Prostate gland (tissue), 2 donors: Measurements from ENCODE around the gene C1orf35. TPM values are rescaled to one million over a fixed set of nuclear protein-coding genes. Genes with fewer than 3 reads are reported as not detected.

Experiments used
- DNase-seq: peaks from one replicate; pipeline ENCODE4 v3.0.0-alpha.2; 2019; ENCODE audit warnings: low spot score
- H3K27ac ChIP-seq, 2 donors: fragments of 200-600 bp; sonication (generic); 2 replicates each; pipeline ENCODE4 v1.5.1; 2017 to 2019
- H3K27me3 ChIP-seq: fragments of 200-600 bp; sonication (generic); replicated peaks from 2 replicates; pipeline ENCODE4 v1.5.1; 2019; ENCODE audit not compliant: insufficient read depth
- H3K36me3 ChIP-seq, 2 donors: fragments of 200-600 bp; sonication (generic); 1 replicate in 1 of 2; 2 replicates in 1 of 2; pipeline versions ENCODE4 v1.5.1 to v1.8.1; 2017 to 2019
- H3K4me1 ChIP-seq: fragments of 200-600 bp; sonication (generic); replicated peaks from 2 replicates; pipeline ENCODE4 v1.5.1; 2019
- H3K4me3 ChIP-seq, 2 donors: fragments of 200-600 bp; sonication (generic); 2 replicates each; pipeline ENCODE4 v1.5.1; 2017 to 2019
- H3K9me3 ChIP-seq: fragments of 200-600 bp; sonication (generic); 2 replicates; pipeline ENCODE4 v1.5.1; 2017
- POLR2A ChIP-seq: fragments of 450-650 bp; IDR thresholded peaks from one replicate; pipeline ENCODE4 v1.6.1; 2016; ENCODE audit warnings: antibody characterized with exemption, mild to moderate bottlenecking
- POLR2AphosphoS5 ChIP-seq: sonication (generic); formaldehyde crosslinking; IDR thresholded peaks from one replicate; pipeline ENCODE4 v1.6.1; 2017; ENCODE audit warnings: antibody characterized with exemption
- WGBS: methylation state at CpG from one replicate; pipeline ENCODE4 v1.1.5; 2018; 5-methylcytosine and 5-hydroxymethylcytosine counted together
- intact Hi-C: fragments of 100-400 bp; cut with DNase I; formaldehyde crosslinking; loops from one replicate; pipeline ENCODE4 v1.14.2; 2022
- total RNA-seq, 2 donors: library from RNA; depleted of rRNA; stranded (reverse); fragments of >200 nt; gene quantifications; one replicate each; pipeline ENCODE4 v1.1.0, GENCODE V29; 2016
- TF ChIP-seq, protein P1 (sequence below), 4 experiments: fragments of 200-600 bp in 2 of 4; fragments of 450-650 bp in 2 of 4; sonication (generic) in 2 of 4; IDR thresholded peaks; 1 replicate in 3 of 4; 2 replicates in 1 of 4; pipeline ENCODE4 v1.5.1; 2016 to 2019; ENCODE audit warnings: antibody characterized with exemption in 4 of 4, mild to moderate bottlenecking in 2 of 4, moderate library complexity in 2 of 4

C1orf35 gene
- total RNA-seq, 2 donors from 2014 or later: 23.5 TPM

DNA sequence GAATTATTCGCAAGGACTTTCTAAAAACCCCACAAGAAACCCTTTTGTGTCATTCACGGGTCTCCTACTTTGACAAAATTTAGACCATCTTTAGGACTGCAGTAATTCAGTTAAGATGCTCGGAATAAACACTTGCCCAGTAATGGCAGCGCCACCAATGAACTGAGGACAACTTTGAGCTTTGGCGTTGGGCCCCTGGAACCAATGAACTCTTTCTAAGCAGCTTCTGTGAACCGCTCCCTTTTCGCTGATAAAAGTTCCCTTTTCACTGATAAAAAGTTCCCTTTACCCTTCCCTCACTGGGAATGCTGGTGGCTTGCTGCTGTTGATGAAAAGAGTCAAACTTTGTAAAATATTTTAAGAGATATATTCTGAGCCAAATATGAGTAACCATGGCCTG lies 7.4 kb upstream of the C1orf35 start:
- no peak for DNase-seq
- H3K4me1 ChIP-seq: peaks cover 3% of the 10 kb centered on the region
- H3K27me3 ChIP-seq: no peaks in the 10 kb centered on the region
- H3K27ac ChIP-seq: peak overlapping the region in 1 of 2 donors; percentile 93
- H3K4me3 ChIP-seq: no peak overlapping the region
- no peaks in the 10 kb centered on the region for H3K36me3 ChIP-seq
- intact Hi-C loops: no loop called here
- TF ChIP-seq POLR2AphosphoS5: no peak
- TF ChIP-seq, protein P1, sequence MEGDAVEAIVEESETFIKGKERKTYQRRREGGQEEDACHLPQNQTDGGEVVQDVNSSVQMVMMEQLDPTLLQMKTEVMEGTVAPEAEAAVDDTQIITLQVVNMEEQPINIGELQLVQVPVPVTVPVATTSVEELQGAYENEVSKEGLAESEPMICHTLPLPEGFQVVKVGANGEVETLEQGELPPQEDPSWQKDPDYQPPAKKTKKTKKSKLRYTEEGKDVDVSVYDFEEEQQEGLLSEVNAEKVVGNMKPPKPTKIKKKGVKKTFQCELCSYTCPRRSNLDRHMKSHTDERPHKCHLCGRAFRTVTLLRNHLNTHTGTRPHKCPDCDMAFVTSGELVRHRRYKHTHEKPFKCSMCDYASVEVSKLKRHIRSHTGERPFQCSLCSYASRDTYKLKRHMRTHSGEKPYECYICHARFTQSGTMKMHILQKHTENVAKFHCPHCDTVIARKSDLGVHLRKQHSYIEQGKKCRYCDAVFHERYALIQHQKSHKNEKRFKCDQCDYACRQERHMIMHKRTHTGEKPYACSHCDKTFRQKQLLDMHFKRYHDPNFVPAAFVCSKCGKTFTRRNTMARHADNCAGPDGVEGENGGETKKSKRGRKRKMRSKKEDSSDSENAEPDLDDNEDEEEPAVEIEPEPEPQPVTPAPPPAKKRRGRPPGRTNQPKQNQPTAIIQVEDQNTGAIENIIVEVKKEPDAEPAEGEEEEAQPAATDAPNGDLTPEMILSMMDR (IDR thresholded peaks at IDR 0.05): no peak
- TF ChIP-seq POLR2A: no peak
- no peaks in the 10 kb centered on the region for H3K9me3 ChIP-seq
- 94% methylated on average over 7 of the region's 7 CpGs for WGBS

DNA sequence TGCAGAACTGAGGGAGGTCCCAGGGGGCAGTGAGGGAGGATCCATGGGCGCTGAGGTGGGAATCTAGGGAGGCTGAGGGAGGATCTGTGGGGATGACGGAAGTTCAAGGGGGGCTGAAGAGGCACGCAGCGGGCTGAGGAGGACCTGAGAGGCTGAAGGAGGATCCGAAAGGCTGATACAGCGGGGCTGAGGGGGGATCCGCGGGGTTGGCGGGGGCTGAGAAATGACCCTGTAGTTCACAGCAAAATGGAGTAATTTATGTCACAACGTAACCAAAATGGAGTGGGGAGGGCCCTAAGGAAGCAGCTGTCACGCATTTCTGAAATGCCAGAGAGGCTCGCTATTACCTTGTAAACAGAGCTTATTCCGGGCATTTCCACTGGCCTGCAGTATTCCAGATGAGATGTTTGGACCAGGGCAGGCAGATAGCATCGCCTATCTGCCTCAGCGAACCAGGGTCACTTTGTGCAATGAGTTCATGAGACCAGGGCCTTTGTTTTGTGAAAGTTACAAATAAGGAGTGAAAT lies 6.9 kb upstream of the C1orf35 start:
- Histone ChIP-seq H3K4me1 (peaks cover 3% of the 10 kb centered on the region), H3K4me3 (peak overlapping the region; percentile 83 to 96), H3K9me3 (no peaks in the 10 kb centered on the region), H3K36me3 (no peaks in the 10 kb centered on the region), H3K27me3 (no peaks in the 10 kb centered on the region), H3K27ac (peak overlapping the region; percentile 92 to 93)
- TF ChIP-seq POLR2A: no peak
- TF ChIP-seq, protein P1 (IDR thresholded peaks at IDR 0.05): no peak
- no peak for TF ChIP-seq POLR2AphosphoS5
- no peak for DNase-seq
- intact Hi-C loops: loop anchor here (2.0 to 5.0 kb wide), 2 partner anchors 27 to 37 kb away; partner anchors contain the start of genes ARF1 and GJC2
- 12% methylated on average over 15 of the region's 15 CpGs for WGBS

DNA sequence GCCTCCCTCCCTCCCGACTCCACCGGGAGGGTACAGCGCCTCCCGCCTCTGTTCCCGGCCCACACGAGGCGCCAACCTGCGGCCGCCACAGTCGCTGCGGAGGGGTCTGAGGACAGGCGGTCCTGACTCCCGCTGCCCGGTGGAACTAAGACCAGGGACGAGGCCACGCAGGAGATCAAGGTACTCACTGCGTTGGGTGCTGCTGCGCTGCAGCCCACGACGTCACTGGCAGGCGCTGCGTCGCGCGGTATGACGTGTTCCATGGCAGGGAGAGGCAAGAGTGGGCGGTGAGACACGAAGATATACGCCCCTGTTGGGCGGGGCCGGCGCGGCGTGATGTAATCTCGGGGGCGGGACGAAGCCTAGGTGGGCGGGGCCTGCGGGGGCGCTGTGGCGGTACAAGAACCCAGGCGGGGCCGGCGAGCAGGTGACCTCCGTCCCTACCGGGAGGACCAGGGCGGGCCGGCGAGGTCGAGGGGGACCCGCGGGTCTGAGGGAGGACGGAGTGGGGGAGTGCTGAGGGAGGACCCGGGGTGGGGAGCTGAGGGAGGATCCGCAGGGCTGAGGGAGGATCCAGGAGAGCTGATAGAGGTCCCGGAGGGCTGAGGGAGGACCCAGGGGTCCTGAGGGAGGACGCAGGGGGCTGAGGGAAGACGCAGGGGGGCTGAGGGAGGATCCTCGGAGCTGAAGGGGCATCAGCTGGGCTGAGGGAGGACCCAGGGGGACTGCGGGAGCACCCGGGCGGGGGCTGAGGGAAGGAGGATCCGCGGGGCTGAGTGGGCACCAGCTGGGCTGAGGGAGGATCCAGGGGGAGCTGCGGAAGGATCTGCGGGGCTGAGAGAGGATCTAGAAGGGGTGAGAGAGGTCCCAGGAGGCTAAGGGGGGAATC lies 6.2 kb upstream of the C1orf35 start, which contains the start of gene MRPL55:
MRPL55 (minus strand) TSS at position 227 of the 889 bp plus-strand sequence. CDS start 1,039 bp downstream, outside the sequence.
- Histone ChIP-seq H3K27ac (peak within 1 kb of the TSS; percentile 92 to 93), H3K27me3 (no peaks in the 10 kb centered on the region), H3K9me3 (no peaks in the 10 kb centered on the region), H3K4me3 (peak within 1 kb of the TSS; percentile 83 to 96), H3K36me3 (no peaks in the 10 kb centered on the region), H3K4me1 (peaks cover 3% of the 10 kb centered on the region)
- under 1% methylated on average over 63 of the region's 66 CpGs for WGBS
- DNase-seq: peak; percentile 98
- peak; percentile 100 for TF ChIP-seq POLR2AphosphoS5
- TF ChIP-seq, protein P1 (IDR thresholded peaks at IDR 0.05): peak in 3 of 4 experiments; percentile 16 to 42 (median 39)
- peak; percentile 95 for TF ChIP-seq POLR2A
- intact Hi-C loops: loop anchor here (2.0 to 5.0 kb wide), 2 partner anchors 27 to 38 kb away; partner anchors contain the start of genes ARF1 and GJC2

DNA sequence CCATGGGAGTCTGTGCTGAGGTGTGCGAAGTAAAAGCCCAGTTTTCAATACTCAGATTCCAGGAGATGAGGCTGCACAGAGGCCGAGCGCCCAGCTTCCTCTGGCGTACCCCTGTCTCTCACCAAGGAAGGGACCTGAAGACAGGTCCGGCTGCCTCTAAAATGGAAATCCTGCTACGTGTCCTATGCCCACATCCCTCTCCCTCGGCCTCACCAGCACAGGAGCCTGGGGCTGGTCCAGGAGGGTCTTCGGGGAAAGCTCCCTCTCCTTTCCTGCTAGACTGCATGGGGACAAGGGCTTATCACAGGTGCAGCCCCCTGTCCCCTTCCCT lies 5.6 kb upstream of the C1orf35 start:
- WGBS: 1% methylated on average over 8 of the region's 8 CpGs
- DNase-seq: no peak
- intact Hi-C loops: loop anchor here (2.0 to 5.0 kb wide), 2 partner anchors 26 to 39 kb away; partner anchors contain the start of genes ARF1 and GJC2
- peaks cover 3% of the 10 kb centered on the region for H3K4me1 ChIP-seq
- no peak for TF ChIP-seq POLR2A
- TF ChIP-seq, protein P1 (IDR thresholded peaks at IDR 0.05): no peak
- TF ChIP-seq POLR2AphosphoS5: no peak
- no peaks in the 10 kb centered on the region for H3K9me3 ChIP-seq
- peak overlapping the region; percentile 92 to 93 for H3K27ac ChIP-seq
- H3K36me3 ChIP-seq: no peaks in the 10 kb centered on the region
- no peaks in the 10 kb centered on the region for H3K27me3 ChIP-seq
- H3K4me3 ChIP-seq: peak overlapping the region; percentile 83 to 96
